NCI-H69 (cell line): Measurements from ENCODE around the gene DLG4.
A peak's percentile ranks its signal among the peaks of the same experiment; 100 is the strongest.
"Not testable (repeated sequence)": the region's sequence is repeated elsewhere in the genome, so short reads cannot be mapped to it uniquely, and the experiment has no call there.

Experiments
- DNase-seq: peaks from one replicate; lab custom pipeline; 2025; lab: John Stamatoyannopoulos, UW

Gene DLG4

DNA sequence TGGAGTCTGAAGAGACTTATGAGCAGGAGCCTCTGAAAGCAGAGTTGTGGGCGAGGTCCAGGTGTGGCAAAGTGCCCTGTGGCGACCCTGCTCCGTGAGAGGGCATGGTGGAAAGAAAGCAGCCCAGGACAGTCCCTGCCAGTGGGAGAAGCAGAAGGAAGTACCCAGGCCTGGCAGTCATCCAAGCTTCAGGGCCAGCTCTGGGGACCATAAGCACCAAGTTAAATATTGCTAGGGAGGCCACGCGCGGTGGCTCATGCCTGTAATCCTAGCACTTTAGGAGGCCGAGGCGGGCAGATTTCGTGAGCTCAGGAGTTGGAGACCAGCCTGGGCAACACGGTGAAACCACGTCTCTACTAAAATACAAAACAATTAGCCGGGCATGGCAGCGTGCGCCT lies 35.5 kb downstream of the DLG4 start:
- DNase-seq, result peak; percentile 34

DNA sequence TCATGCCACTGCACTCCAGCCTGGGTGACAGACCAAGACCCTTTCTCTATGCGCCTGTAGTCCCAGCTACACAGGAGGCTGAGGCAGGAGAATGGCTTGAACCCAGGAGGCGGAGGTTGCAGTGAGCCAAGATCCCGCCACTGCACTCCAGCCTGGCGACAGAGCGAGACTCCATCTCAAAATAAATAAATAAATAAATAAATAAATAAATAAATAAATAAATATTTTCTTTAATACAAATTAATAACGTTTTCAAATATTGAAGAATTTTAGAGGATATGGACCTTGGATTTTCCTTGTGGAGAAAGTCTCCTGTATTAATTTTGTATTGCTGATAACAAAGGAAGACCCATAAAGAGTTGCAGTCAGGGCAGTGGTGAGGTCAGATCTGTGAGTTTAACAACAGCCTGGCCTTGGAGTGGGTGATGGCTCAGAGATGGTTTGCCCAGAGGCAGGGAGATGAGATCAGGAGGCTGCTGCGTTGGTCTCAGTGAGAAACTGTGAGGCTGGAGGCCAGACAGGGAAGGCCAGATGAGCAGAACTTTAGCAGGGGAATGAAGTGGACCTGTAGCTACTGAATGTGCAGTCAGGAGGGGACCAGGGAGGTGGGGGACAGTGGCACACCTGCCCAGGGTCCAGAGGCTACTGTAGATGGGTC lies 36.1 kb downstream of the DLG4 start:
- no peak for DNase-seq

DNA sequence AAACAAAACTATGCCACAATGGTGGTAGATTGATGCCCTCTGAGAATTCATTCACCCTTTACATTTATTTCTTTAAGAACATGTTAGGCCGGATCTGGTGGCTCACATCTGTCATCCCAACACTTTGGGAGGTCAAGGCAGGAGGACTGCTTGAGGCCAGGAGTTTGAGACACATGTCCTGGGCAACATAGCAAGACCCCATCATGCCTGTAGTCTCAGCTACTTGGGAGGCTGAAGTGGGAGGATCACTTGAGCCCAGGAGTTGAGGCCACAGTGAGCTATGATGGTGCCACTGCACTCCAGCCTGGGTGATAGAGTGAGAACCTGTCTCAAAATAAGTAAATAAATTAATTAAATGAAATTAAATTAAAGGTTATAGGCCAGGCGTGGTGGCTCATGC lies 37.5 kb downstream of the DLG4 start:
- not testable (repeated sequence) for DNase-seq

DNA sequence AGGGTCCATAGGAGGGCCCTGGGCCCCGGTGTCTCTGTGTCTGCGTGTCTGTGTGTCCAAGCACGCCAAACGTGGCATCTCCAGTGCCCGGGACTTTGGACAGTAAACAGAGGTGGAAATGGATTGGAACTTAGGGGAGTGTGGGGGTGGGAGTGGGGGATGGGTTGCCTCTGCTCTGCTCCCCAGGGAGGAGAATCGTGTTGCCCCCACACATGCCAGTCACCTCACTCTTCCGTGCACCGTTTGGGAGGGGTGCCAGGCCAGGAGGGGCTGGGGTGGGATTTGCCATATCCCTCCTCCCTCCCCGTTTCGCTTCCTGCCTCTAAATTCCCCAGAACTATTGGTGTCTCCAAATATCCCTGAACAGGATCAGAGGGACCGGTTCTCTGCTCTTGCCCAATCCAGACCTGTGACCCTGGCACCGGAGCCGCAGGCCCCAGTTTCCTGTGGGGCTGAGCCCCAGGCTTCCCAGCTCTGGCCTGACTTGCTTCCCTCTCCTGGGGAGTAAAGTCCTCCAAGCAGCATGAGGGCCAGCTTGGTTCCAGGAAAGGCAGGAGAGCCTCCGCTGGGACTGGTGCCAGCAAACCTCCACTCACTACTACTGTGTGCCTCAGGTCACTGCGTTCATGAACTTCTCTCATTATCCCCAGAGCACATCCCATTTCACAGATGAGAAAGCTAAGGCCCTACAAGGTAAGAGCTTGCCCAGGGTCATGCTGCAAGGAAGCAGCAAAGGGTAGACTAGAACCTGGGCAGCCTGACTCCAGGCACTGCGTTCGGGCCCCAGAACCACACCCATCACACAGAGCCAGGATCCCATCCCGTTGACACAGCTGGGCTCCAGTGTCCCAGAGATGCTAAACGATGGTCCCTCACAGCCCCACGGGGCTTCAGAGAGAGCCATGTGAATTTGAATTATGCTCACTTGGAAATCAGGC lies 40.0 kb downstream of the DLG4 start, which contains the start of gene ASGR1:
Gene ASGR1 (minus strand): TSS at position 54 of the 938 bp plus-strand sequence. CDS start 807 bp downstream, outside the sequence.
- no peak for DNase-seq

DNA sequence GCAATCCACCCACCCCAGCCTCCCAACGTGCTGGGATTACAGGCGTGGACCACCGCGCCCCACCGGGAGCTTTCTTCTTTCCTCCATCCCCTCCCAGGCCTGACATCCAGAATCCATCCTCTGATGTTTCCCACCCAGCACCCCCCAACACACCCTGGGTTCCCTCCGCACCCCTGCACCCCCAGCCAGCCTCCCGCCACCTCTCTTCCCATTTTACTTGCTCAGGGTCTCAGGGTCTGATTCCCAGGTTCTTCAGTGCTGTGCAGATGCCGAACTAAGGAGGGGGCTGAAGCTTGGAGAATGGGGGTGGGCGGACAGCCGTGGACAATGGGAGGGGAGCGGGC lies 40.7 kb downstream of the DLG4 start:
- DNase-seq, result no peak

DNA sequence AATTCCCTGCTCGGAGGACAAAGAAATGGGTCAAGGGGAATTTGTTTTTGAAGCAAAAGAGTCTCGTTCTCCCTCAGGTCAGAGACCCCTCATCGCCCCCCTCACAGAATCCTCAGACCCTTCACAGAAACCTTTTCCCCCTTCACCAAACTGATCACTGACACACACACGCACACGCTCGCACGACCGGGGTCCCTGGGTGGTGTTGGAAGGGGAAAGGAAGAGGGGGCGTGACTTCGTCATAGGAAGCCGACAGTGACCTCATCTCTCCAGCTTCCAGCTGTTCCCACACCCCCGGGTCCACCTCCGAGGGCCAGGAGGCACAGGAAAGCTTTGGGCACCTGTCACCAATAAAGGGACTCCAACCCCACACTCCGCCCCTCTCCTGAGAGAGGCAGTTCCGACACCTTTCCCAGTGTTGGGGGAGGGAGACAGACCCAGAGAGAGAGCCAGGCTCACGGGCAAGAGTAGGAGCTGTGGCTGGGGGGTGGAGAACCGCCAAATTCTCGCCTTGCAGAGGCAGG lies 41.6 kb downstream of the DLG4 start:
- peak; percentile 51 for DNase-seq

DNA sequence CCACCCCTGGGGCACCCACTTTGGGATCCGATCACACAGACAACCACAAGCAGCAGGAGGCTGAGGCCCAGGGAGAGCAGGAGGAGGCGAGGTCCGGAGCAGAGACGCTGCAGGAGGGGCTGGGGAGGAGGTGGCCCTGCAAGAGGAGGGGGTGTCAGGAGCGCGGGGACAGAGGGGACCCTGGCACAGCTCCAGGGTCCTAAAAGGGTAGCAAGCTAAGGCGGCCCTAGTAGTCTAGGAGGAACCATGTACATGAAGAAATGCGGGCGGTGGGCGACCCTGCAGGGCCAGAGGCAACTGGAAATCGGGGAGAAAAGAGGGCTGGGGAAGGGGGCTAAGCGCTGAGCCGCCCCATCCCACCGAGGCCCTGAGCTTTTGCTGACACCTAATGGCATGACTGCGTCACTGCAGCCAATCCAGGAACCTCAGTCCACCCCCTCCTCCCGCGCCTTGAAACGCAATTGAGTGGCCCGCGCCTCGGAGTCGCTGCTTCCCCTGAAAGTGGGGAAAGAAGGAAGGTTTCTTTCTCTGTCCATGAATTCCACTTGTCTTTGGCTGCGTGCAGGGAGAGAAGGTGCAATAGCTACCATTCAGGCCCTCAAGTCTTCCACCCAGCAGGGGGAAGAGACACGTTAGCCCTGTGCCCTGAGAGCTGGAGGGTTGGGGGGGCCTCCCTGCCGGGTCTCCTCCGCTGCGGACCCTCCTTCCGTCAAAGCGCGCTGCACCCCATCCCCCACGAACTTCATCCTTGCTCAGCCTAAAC lies 42.3 kb downstream of the DLG4 start:
- DNase-seq, result peak; percentile 64

DNA sequence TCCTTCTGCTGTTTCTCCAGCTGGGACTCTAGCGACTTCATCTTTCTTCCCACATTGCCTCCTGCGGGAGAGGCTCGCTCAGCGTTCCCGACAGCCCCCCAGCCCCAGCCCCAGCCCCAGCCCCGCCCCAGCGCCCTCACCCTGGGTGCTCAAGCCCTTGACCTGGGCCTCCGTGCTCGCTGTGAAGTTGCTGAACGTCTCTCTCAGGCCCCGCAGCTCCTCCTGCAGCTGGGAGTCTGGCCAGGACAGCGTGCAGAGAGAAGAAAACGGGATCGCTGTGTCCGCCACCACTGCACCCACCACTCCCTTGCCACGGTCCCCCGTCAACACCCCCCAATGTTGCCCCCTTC lies 42.8 kb downstream of the DLG4 start:
- no peak for DNase-seq

DNA sequence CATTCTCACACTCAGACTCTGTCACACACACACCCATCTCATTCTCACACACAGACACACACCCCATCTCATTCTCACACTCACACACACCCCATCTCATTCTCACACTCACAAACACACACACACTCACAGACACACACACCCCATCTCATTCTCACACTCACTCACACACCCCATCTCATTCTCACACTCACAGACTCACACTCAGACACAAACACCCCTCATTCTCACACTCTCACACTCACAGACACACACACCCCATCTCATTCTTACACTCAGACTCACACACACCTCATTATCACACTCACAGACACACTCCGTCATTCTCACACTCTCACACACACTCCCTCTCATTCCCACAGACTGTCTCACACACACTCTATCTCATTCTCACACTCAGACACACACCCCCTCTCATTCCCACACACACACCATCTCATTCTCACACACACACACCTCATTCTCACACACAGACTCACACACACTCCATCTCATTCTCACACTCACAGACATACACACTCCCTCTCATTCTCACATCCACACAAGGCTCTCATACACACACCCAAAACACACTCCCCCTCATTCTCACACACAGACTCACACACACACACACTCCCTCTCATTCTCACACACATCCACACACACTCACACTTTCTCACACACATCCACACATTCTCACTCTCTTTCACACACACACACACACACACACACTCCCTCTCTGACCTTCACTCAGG lies 43.4 kb downstream of the DLG4 start:
- no peak for DNase-seq

DNA sequence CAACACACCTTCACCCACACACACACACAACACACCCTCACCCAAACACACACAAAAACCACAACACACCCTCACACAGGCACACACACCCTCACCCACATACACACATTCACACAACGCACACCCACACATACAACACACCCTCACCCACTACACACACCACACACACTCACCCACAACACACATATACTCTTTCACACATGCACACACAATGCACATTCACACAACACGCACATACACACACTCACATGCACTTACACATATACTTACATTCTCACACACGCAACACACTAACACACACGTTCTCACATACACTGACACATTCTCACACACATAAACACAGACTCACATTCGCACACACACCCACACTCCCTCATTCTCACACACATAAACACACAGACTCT lies 44.3 kb downstream of the DLG4 start:
- no peak for DNase-seq

GRCh38 chr17:7174603-7175326 lies 44.9 kb downstream of the DLG4 start:
- DNase-seq, result no peak

- DNase-seq, result peak; percentile 65
Observed at GRCh38 chr17:7173687-7174602, 45.7 kb downstream of the DLG4 start.

DNA sequence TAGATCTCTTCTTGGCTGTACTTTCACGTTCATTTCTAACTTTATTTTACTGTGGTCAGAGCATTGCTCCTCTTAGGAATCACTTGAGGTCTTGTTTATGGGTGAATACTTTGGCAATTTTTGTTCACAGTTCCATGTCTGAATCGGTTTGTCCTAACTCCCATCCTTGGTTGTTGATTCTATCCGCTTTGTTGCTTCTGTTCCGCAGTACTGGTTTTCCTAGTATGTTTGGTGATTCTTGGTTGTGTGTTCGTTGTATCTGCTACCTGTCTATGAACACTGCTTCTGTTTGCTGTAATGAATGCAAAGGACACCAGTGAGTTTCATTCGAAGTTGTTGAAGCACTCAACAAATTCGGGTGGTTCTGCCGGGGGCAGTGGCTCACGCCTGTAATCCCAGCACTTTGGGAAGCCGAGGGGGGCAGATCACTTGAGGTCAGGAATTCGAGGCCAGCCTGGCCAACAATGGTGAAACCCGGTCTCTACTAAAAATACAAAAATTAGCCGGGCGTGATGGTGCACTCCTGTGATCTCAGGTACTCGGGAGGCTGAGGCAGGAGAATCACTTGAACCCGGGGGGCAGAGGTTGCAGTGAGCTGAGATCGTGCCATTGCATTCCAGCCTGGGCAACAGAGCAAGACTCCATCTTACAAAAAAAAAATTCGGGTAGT lies 47.0 kb downstream of the DLG4 start:
- DNase-seq, result not testable (repeated sequence)

DNA sequence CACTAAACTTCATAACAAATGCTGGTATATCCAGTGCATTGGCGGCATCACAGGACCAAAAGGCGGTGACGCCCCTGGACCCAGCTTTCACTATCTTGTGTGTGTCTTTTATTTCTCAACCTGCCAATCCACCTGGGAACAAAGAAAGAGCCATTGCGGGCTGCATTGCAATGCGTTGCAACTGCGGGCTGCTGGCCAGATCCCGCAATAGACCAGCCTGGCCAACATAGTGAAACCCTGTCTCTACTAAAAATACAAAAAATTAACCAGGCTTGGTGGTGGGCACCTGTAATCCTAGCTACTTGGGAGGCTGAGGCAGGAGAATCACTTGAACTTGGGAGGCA lies 50.1 kb downstream of the DLG4 start:
- not testable (repeated sequence) for DNase-seq

DNA sequence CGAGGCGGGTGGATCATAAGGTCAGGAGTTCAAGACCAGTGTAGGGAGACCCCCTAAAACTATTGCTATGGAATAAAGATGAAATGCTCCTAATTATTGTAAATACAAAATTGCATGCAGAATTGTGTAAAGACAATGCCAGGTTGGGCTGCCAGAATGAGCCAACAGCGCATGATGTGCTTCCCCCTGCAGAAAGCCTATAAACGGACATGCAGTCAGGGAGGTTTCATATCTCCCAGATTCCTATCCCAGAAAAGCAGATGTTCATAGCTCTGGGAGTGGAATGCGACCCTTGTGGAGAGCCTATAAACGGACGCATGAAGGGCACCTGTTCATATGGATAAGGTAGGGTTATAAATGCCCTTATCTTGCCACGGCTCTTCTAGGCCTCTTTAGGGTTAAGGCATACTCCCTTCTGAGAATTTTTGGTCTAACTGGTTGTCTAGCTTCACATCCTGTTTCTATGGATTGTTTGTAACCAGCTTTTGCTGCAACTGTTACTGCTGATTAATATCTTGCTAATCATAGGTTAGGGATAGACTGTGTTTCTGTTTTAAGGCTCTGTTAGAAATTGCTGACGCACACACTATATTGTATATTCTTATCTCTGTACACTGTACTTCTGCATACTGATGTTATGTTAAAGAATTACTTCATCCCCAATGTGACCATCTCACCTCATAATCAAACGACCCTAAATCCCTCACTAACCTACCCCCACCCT lies 50.6 kb downstream of the DLG4 start:
- DNase-seq, result not testable (repeated sequence)

DNA sequence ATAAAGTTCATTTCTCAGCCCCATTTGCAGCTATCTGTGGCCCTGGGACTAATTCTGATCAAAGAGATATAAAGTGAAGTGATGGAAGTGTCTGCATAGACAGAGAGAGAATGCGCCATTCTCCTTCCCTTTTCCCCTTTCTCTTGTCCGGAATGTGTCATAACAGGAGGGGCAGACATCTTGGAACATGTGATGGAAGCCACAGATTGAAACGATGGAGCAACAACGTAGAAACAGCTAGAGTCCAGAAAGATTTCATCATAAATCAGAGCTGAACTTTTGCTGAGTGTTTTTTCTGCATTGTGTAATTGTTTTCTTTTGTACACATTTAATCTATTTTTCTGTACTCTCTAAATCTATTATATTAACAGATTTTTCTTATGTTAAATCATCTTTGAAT lies 51.8 kb downstream of the DLG4 start:
- no peak for DNase-seq

GRCh38 chr17:7166873-7167272 lies 52.8 kb downstream of the DLG4 start:
- DNase-seq, result no peak

DNA sequence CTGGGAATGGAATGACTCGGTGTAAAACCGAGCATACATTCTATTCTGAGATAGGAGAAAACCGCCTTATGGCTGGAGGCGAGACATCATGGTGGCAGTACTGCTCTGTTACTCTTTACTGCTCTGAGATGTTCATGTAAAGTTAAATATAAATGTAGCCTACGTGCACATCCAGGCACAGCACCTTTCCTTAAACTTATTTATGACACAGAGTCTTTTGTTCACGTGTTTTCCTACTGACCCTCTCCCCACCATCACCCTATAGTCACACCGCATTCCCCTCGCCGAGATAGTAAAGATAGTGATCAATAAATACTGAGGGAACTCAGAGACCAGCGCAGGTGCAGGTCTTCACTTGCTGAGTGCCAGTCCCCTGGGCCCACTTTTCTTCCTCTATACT lies 60.1 kb downstream of the DLG4 start:
- not testable (repeated sequence) for DNase-seq

DNA sequence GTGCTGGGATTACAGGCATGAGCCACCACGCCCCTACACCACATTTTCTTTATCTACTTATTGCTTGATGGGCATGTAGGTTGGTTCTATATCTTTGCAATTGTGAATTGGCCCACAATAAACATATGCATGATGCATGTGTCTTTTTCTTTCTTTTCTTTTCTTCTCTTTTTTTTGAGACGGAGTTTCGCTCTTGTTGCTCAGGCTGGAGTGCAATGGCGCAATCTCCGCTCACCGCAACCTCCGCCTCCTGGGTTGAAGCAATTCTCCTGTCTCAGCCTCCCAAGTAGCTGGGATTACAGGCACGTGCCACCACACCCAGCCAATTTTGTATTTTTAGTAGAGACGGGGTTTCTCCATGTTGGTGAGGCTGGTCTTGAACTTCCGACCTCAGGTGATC lies 61.2 kb downstream of the DLG4 start:
- DNase-seq, result not testable (repeated sequence)
